K562 (cell line): ENCODE results near the gene SCRN2. TPM values are rescaled to one million over a fixed set of nuclear protein-coding genes. Genes with fewer than 3 reads are reported as not detected.
A peak's percentile ranks its signal among the peaks of the same experiment; 100 is the strongest.

Experiments
- ADNP ChIP-seq: fragments of 200-800 bp; sonication (Bioruptor generic); IDR thresholded peaks from 2 replicates; pipeline ENCODE4 v1.6.1; 2016; ENCODE audit warnings: missing genetic modification characterization, missing compliant biosample characterization
- ATF6 ChIP-seq: sonication (generic); formaldehyde crosslinking; IDR thresholded peaks from 2 replicates; pipeline ENCODE4 v1.4.0; 2020; ENCODE audit warnings: mild to moderate bottlenecking, missing genetic modification reagents
- BACH1 ChIP-seq: fragments of 200-800 bp; sonication (Bioruptor generic); IDR thresholded peaks from 2 replicates; pipeline ENCODE4 v1.6.1; 2016; ENCODE audit warnings: missing genetic modification characterization, missing compliant biosample characterization
- E4F1 ChIP-seq: fragments of 250-450 bp; sonication (Bioruptor Pico); IDR thresholded peaks from 2 replicates; pipeline ENCODE4 v1.5.0; 2021; ENCODE audit warnings: mild to moderate bottlenecking, borderline replicate concordance
- GABPA ChIP-seq: fragments of 200-800 bp; sonication (Bioruptor generic); conservative IDR thresholded peaks from 2 replicates; pipeline ENCODE4 v1.6.1; 2016; ENCODE audit warnings: low read depth, missing genetic modification characterization, missing compliant biosample characterization
- HNRNPLL ChIP-seq: fragments of 200-400 bp; formaldehyde crosslinking; IDR thresholded peaks from 2 replicates; pipeline ENCODE4 v1.6.1; 2017; ENCODE audit warnings: low read length, low read depth, mild to moderate bottlenecking; ENCODE audit not compliant: poor library complexity, severe bottlenecking
- MCM3 ChIP-seq: fragments of 450-650 bp; IDR thresholded peaks from 2 replicates; pipeline ENCODE4 v1.6.1; 2016
- NCOA6 ChIP-seq: fragments of 450-650 bp; IDR thresholded peaks from 2 replicates; pipeline ENCODE4 v1.6.1; 2017; ENCODE audit warnings: mild to moderate bottlenecking
- POLR2H ChIP-seq: IDR thresholded peaks from 2 replicates; pipeline ENCODE4 v1.6.1; 2016; ENCODE audit warnings: missing genetic modification characterization, low read depth, mild to moderate bottlenecking, control low read depth, missing compliant biosample characterization, moderate library complexity
- PTBP1 ChIP-seq: fragments of 200-400 bp; formaldehyde crosslinking; IDR thresholded peaks from 2 replicates; pipeline ENCODE4 v1.6.1; 2017; ENCODE audit warnings: low read depth, low read length
- ZBTB12 ChIP-seq: fragments of 250-450 bp; sonication (Bioruptor Pico); IDR thresholded peaks from 2 replicates; pipeline ENCODE4 v1.4.0; 2020
- ZBTB2 ChIP-seq: fragments of 450-650 bp; IDR thresholded peaks from 2 replicates; pipeline ENCODE4 v1.6.1; 2016; ENCODE audit warnings: antibody characterized with exemption
- ZBTB43 ChIP-seq: sonication (generic); formaldehyde crosslinking; IDR thresholded peaks from 2 replicates; pipeline ENCODE4 v1.8.0; 2023; ENCODE audit warnings: mild to moderate bottlenecking, missing genetic modification reagents
- ZNF184 ChIP-seq: sonication (generic); formaldehyde crosslinking; IDR thresholded peaks from 2 replicates; pipeline ENCODE4 v1.5.0; 2020; ENCODE audit warnings: missing genetic modification reagents
- ZNF668 ChIP-seq: fragments of 250-450 bp; sonication (Bioruptor Pico); IDR thresholded peaks from 2 replicates; pipeline ENCODE4 v1.8.0; 2022; ENCODE audit warnings: mild to moderate bottlenecking, inconsistent platforms
- ZNF766 ChIP-seq: fragments of 200-800 bp; sonication (Bioruptor generic); conservative IDR thresholded peaks from 2 replicates; pipeline ENCODE4 v1.6.1; 2016; ENCODE audit warnings: missing genetic modification characterization, missing compliant biosample characterization
- polyA plus RNA-seq, 8 experiments: library from polyadenylated mRNA; depleted of rRNA in 4 of 8; stranded (reverse) in 5 of 8; unstranded in 3 of 8; fragments of >200 nt; fragmentation: Nextera tagmentation in 2 of 8; fragmentation: Illumina TruSeq in 1 of 8; extraction: Ambion mirVana in 2 of 8; extraction: Trizol in 1 of 8; gene quantifications; 2 replicates each; pipeline versions ENCODE4 v1.2.1 to v1.2.3, GENCODE V29; 2011 to 2014; ENCODE audit warnings: inconsistent platforms in 1 of 8, missing spikeins in 1 of 8
- total RNA-seq, 7 experiments: library from RNA; depleted of rRNA in 6 of 7; stranded (reverse); fragments of >200 nt in 6 of 7; fragmentation: Illumina TruSeq in 2 of 7; extraction: Trizol in 2 of 7; gene quantifications; 2 replicates each; pipeline versions ENCODE4 v1.2.1 to v1.2.3, GENCODE V29; 2011 to 2021; ENCODE audit warnings: low replicate concordance in 1 of 7

Gene SCRN2
- total and polyA plus RNA-seq, 9 of the 15 experiments (the other 6 are each of a cell fraction or from before 2014, with no cell fraction given): 0.25 to 32.9 (median 13.6) TPM

- no peak for TF ChIP-seq BACH1 (tag)
- no peak for TF ChIP-seq PTBP1
- TF ChIP-seq POLR2H (tag): no peak
- TF ChIP-seq NCOA6: no peak
- TF ChIP-seq ADNP: no peak
- TF ChIP-seq ZBTB12: no peak
- TF ChIP-seq ZNF668 (CRISPR knock-in tag): no peak
- TF ChIP-seq ZBTB43 (CRISPR knock-in tag): 0 out of 2 replicates have a peak, but pooled peaks have one; percentile 29
- TF ChIP-seq ZNF766 (CRISPR knock-in tag): no peak
- TF ChIP-seq HNRNPLL: no peak
- no peak for TF ChIP-seq MCM3
- no peak for TF ChIP-seq E4F1 (CRISPR knock-in tag)
- TF ChIP-seq ATF6 (CRISPR knock-in tag): no peak
- TF ChIP-seq ZNF184 (CRISPR knock-in tag): no peak
- no peak for TF ChIP-seq GABPA (tag)
- no peak for TF ChIP-seq ZBTB2
Measured at GRCh38 chr17:47889734-47890529, 48.9 kb upstream of the SCRN2 start (continued).
